Activated T-cell treated with anti-CD3 and anti-CD28 coated beads, Interleukin-2, amount 50 U/mL, for 4 hours (primary cell): ENCODE measurements around the gene PCNA. TPM values are rescaled to one million over a fixed set of nuclear protein-coding genes. Genes with fewer than 3 reads are reported as not detected.

ENCODE experiments used
- ATAC-seq, 2 donors: fragments of 200-7000 bp; cut with Tn5 transposase; one replicate each; pipeline ENCODE4 v1.10.0; 2021
- DNase-seq: peaks from one replicate; pipeline ENCODE4 v3.0.0-alpha.2; 2020
- H3K27me3 Mint-ChIP-seq: one replicate; pipeline ENCODE4 v1.8.0; 2021; ENCODE audit warnings: low read depth, mixed read lengths
- H3K36me3 Mint-ChIP-seq: one replicate; pipeline ENCODE4 v1.8.0; 2022; ENCODE audit warnings: mixed read lengths; ENCODE audit not compliant: insufficient read depth
- H3K4me1 Mint-ChIP-seq: one replicate; pipeline ENCODE4 v1.8.0; 2021; ENCODE audit warnings: low read depth, mixed read lengths
- H3K4me3 Mint-ChIP-seq: one replicate; pipeline ENCODE4 v1.8.0; 2021; ENCODE audit warnings: mild to moderate bottlenecking, moderate library complexity, mixed read lengths
- H3K9me3 Mint-ChIP-seq: one replicate; pipeline ENCODE4 v1.8.0; 2021; ENCODE audit warnings: mixed read lengths
- total RNA-seq, 3 donors: library from RNA; stranded (reverse); gene quantifications; one replicate each; pipeline ENCODE4 v1.2.1, GENCODE V29; 2021

Gene PCNA
- total RNA-seq = 100 to 1,000 TPM; 368 to 469 (median 411) TPM

DNA sequence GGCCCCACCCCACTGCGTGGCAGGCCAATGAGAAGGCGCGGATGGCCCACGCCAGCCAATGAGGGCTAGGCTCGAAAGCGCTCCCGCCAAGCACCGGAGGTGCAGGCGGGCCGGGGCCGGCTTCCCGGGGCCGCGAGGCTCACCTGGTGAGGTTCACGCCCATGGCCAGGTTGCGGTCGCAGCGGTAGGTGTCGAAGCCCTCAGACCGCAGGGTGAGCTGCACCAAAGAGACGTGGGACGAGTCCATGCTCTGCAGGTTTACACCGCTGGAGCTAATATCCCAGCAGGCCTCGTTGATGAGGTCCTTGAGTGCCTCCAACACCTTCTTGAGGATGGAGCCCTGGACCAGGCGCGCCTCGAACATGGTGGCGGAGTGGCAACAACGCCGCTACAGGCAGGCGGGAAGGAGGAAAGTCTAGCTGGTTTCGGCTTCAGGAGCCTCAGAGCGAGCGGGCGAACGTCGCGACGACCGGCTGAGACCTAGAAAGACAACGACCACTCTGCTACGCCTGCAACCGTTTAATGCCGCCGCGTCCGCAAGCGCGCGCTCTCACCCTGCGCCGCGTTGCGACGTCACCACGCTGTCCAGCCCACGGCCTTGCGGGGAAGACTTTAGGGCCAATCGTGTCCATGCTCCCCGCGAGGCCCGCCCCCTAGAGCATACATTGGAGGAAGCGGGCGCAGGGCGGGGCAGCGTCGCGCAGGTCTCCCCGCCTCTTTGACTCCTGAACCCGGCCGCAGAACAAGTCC is at the start of gene PCNA:
TSS of gene PCNA (minus strand) at position 524 of the 750 bp plus-strand sequence. CDS start at position 364, 160 bp downstream.
- Mint-ChIP-seq H3K36me3 (peaks cover 29% of the 10 kb centered on the region), H3K9me3 (no peaks in the 10 kb centered on the region), H3K27me3 (no peaks in the 10 kb centered on the region), H3K4me1 (peaks cover 26% of the 10 kb centered on the region), H3K4me3 (peak within 1 kb of the TSS; percentile 95)
- ATAC-seq (peak; percentile 90 to 91), DNase-seq (peak; percentile 91)

DNA sequence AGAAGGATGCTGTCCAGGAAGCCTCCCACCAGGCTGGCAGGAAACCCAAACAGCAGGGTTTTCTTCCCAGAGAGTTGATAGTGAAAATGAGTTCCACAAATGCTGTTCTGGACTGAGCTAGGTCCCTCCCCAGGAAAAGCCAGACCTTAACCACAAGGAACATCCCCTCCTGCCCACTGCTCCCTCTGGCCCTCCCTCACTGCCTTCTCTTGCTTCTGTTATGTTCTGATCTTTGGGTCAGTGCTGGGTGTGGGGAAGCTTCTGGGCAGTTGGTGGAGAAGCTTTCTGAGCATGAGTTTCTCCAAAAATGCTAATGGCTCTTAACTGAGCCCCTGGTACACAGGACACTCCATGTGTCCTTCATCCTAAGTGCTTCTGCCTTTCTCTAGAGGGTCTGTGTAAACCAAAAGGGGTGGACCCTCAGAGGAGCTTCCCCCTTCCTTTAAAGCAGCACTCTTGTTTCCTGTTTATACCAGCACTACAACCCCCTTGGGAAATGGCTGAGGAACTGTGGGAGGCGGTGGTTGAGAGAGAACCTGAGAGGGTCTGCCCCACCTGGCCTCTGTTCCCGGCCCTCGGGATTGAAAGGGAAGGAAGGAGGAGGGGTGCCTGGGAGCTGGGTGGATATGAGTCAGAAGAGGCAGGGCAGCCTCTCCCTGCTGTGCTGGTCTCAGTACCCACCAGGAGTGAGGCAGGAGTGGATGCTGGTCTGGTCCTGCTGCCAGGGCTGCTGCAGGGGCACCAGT is 49.1 kb upstream of the PCNA start:
- peak; percentile 34 to 41 for ATAC-seq
- peak overlapping the region; percentile 24 for H3K4me3 Mint-ChIP-seq

DNA sequence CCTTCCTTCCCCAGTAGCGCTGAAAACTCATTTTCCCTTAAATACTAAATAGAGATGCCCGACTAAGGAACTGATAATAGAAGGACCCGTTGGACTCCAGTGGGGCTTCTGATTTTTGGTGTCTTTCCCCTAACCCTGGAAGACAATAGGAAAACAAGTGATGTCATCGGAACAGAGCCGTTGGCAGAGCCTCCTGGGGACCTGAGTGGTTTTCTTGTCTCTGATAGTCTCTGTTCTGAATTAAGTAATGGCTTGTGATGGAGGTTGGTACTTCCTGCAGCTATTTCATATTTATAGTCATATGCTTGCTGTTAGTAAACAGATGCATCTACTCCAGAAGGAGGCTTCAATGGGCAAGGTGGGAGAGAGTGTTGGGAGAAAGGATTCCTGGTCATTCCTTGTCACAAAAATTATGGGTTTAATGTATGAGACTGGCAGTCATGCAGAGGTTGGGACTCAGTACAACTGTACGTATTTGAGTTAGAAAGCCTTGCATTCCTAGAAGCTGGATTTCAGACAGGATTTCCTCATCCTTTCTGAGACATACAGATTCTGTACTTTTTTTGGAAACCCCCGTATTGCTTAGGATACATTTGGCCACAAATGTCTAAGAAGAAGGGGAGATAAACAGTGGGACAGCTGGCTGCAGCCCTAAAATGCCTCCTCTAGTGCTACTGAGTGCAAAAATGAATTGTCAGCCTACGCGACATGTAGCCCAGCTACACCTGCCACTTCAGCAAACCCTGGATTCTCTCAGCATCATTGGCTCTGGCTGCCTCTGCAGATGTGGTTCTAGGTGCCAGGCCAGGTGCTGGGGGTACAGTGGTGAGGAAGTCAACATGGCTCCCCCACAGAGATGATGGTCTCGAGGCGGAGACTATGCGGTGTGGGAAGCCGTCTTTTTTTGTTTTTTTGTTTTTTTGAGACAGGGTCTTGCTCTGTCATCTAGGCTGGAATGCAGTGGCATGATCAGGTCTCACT is 45.2 kb upstream of the PCNA start:
- Mint-ChIP-seq H3K4me1 (peaks cover 76% of the 10 kb centered on the region), H3K9me3 (no peaks in the 10 kb centered on the region), H3K4me3 (no peak overlapping the region), H3K27me3 (no peaks in the 10 kb centered on the region), H3K36me3 (peaks cover 1% of the 10 kb centered on the region)
- no peak for ATAC-seq
- no peak for DNase-seq

More for the DNA sequence above, 49.1 kb upstream of the PCNA start:
- no peaks in the 10 kb centered on the region for H3K9me3 Mint-ChIP-seq
- H3K4me1 Mint-ChIP-seq = peaks cover 72% of the 10 kb centered on the region
- H3K36me3 Mint-ChIP-seq = peaks cover 1% of the 10 kb centered on the region
- DNase-seq = no peak
- no peaks in the 10 kb centered on the region for H3K27me3 Mint-ChIP-seq

DNA sequence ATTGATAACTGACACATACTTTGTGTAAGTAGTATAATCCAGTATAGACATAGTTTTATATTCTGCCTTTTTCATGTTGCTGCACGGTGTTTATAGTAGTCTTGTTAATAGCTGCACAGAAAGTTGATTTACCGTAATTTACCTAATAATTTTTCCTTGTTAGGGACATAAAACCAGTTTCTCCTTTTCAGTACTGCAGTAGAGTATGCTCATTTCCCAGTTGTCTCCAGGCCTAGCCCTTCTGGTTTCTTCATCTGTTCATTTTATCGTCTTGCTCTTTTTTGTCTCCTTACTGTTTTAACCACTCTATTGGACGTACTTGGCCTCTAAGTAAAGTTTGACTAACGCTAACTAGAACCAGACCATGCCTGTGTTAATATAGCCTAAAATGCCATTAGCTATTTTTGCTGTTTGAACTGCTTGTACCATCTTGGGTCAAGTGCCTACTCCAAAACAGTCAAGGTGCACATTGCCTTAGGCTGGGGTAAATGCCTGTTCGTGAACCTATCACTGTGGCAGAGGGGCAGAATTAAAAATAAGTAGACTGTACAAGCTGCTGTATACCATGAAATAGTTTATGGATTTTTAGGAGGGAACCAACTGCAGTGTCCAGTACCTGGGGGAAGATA is 41.9 kb upstream of the PCNA start:
- H3K9me3 Mint-ChIP-seq = no peaks in the 10 kb centered on the region
- H3K27me3 Mint-ChIP-seq = no peaks in the 10 kb centered on the region
- DNase-seq = no peak
- H3K4me1 Mint-ChIP-seq = peaks cover 58% of the 10 kb centered on the region
- peaks cover 3% of the 10 kb centered on the region for H3K36me3 Mint-ChIP-seq
- no peak for ATAC-seq
- H3K4me3 Mint-ChIP-seq = no peak overlapping the region

- Mint-ChIP-seq H3K36me3 (peaks cover 3% of the 10 kb centered on the region), H3K27me3 (no peaks in the 10 kb centered on the region), H3K4me1 (peaks cover 56% of the 10 kb centered on the region), H3K4me3 (no peak overlapping the region), H3K9me3 (no peaks in the 10 kb centered on the region)
- DNase-seq (no peak), ATAC-seq (no peak)
Observed at GRCh38 chr20:5160882-5161281, 41.1 kb upstream of the PCNA start.

DNA sequence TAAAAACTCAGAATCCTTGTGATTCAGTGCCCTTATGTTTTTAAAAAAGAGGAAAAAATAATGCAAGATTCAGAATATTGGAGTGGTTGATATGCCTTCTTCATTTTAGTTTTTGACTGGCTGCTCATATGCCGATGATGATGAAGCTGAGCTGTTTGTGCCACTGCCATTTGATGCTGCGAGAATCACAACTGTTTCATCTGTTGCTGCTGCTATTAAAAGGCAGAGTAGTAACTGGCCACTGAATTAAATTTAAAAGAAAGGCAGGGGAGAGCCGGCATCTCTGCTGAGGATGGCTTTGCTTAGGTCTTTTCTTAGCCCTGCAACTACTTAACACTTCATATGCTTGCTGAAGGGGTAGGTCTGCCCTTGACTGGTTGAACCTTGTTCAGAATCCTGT is 40.2 kb upstream of the PCNA start:
- no peak overlapping the region for H3K4me3 Mint-ChIP-seq
- H3K4me1 Mint-ChIP-seq = peaks cover 57% of the 10 kb centered on the region
- no peak for DNase-seq
- H3K27me3 Mint-ChIP-seq = no peaks in the 10 kb centered on the region
- ATAC-seq = no peak
- H3K36me3 Mint-ChIP-seq = peaks cover 4% of the 10 kb centered on the region
- H3K9me3 Mint-ChIP-seq = no peaks in the 10 kb centered on the region

DNA sequence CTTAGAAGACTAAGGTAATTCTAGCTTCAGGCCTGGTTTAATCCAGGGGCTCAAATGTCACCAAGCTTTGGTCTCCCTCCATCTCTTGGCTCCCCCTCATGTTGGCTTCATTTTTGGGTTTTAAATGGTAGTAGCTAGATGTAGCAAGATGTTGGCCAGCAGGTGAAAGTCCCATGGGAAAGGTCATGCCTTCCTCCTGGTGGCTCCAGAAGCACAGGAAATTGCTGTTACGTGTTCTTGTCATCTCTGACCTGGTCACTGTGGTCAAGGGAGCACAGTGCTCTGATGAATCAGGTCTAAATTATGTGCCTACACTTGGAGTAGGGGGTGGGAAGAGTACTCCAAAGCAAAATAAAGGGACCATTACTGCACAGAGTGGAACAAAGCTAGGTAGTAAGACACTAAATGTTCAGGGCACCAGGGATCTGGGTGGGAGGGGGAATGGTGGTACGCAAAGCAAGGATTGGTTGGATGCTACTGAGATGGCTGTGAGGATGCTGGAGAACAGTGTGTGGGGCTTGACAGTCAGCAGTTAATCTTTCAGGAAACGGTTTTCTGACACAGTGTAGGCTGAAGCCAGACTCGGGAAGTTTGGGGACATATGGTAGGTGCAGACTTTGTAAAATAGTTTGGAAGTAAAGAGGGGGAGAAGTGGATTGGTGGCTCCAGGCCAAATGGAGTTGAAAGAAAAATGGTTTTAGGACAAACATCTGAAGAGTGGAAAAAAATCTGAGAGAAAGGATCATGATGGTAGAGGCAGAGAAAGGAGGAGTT is 37.1 kb upstream of the PCNA start:
- Mint-ChIP-seq H3K9me3 (no peaks in the 10 kb centered on the region), H3K4me3 (no peak overlapping the region), H3K27me3 (no peaks in the 10 kb centered on the region), H3K4me1 (peaks cover 64% of the 10 kb centered on the region), H3K36me3 (peaks cover 16% of the 10 kb centered on the region)
- DNase-seq = no peak
- ATAC-seq = no peak

- no peak for DNase-seq
- no peaks in the 10 kb centered on the region for H3K9me3 Mint-ChIP-seq
- H3K4me3 Mint-ChIP-seq = no peak overlapping the region
- H3K4me1 Mint-ChIP-seq = peaks cover 56% of the 10 kb centered on the region
- no peaks in the 10 kb centered on the region for H3K27me3 Mint-ChIP-seq
- no peak for ATAC-seq
- peaks cover 16% of the 10 kb centered on the region for H3K36me3 Mint-ChIP-seq
Observed at GRCh38 chr20:5155404-5155803, 35.6 kb upstream of the PCNA start.

GRCh38 chr20:5154543-5154925 is 34.8 kb upstream of the PCNA start:
- H3K4me1 Mint-ChIP-seq = peaks cover 60% of the 10 kb centered on the region

GRCh38 chr20:5153612-5154542 is 34.1 kb upstream of the PCNA start:
- DNase-seq = no peak
- peaks cover 60% of the 10 kb centered on the region for H3K4me1 Mint-ChIP-seq
- H3K36me3 Mint-ChIP-seq = peaks cover 16% of the 10 kb centered on the region
- H3K27me3 Mint-ChIP-seq = no peaks in the 10 kb centered on the region
- H3K4me3 Mint-ChIP-seq = no peak overlapping the region
- ATAC-seq = peak; percentile 80 to 88
- H3K9me3 Mint-ChIP-seq = no peaks in the 10 kb centered on the region

More at GRCh38 chr20:5154543-5154925, 34.8 kb upstream of the PCNA start:
- ATAC-seq (no peak), DNase-seq (no peak)
- peaks cover 16% of the 10 kb centered on the region for H3K36me3 Mint-ChIP-seq
- no peaks in the 10 kb centered on the region for H3K9me3 Mint-ChIP-seq
- H3K27me3 Mint-ChIP-seq = no peaks in the 10 kb centered on the region
- no peak overlapping the region for H3K4me3 Mint-ChIP-seq

GRCh38 chr20:5153152-5153467 is 33.4 kb upstream of the PCNA start:
- ATAC-seq = no peak
- Mint-ChIP-seq H3K36me3 (peaks cover 16% of the 10 kb centered on the region), H3K9me3 (no peaks in the 10 kb centered on the region), H3K4me3 (no peak overlapping the region), H3K27me3 (no peaks in the 10 kb centered on the region), H3K4me1 (peaks cover 61% of the 10 kb centered on the region)
- DNase-seq = no peak

GRCh38 chr20:5150226-5151076 is 30.7 kb upstream of the PCNA start:
- no peaks in the 10 kb centered on the region for H3K27me3 Mint-ChIP-seq
- H3K9me3 Mint-ChIP-seq = no peaks in the 10 kb centered on the region
- H3K36me3 Mint-ChIP-seq = peaks cover 18% of the 10 kb centered on the region
- no peak for ATAC-seq
- H3K4me1 Mint-ChIP-seq = peaks cover 64% of the 10 kb centered on the region
- no peak for DNase-seq
- no peak overlapping the region for H3K4me3 Mint-ChIP-seq
